ENCODE results near the gene CPNE4.

The CPNE4 gene

GRCh38 chr3:131856171-131856570, 178.6 kb downstream of the CPNE4 start:
- no peak for DNase-seq

GRCh38 chr3:131850223-131850622, 184.6 kb downstream of the CPNE4 start:
- DNase-seq = no peak

GRCh38 chr3:131849616-131850015, 185.2 kb downstream of the CPNE4 start:
- no peak for DNase-seq

GRCh38 chr3:131847966-131848510, 186.8 kb downstream of the CPNE4 start:
- no peak for DNase-seq

GRCh38 chr3:131846296-131846924, 188.4 kb downstream of the CPNE4 start:
- no peak for DNase-seq

- no peak for DNase-seq
These were observed 191.6 kb downstream of the CPNE4 start for GRCh38 chr3:131843174-131843573.

GRCh38 chr3:131840156-131840797, 194.5 kb downstream of the CPNE4 start:
- DNase-seq = no peak

- no peak for DNase-seq
These were observed 198.9 kb downstream of the CPNE4 start for GRCh38 chr3:131835906-131836305.

- DNase-seq = no peak
These were observed 203.2 kb downstream of the CPNE4 start for GRCh38 chr3:131831608-131832007.

GRCh38 chr3:131821191-131821762, 213.5 kb downstream of the CPNE4 start:
- DNase-seq = no peak

GRCh38 chr3:131819381-131820055, 215.3 kb downstream of the CPNE4 start:
- no peak for DNase-seq

- no peak for DNase-seq
These were observed 222.4 kb downstream of the CPNE4 start for GRCh38 chr3:131812433-131812832.

- DNase-seq = no peak
These were observed 223.3 kb downstream of the CPNE4 start for GRCh38 chr3:131811481-131811880.

- DNase-seq = no peak
These were observed 227.0 kb downstream of the CPNE4 start for GRCh38 chr3:131807822-131808221.

- no peak for DNase-seq
These were observed 228.1 kb downstream of the CPNE4 start for GRCh38 chr3:131806736-131807135.

- DNase-seq = no peak
These were observed 230.2 kb downstream of the CPNE4 start for GRCh38 chr3:131804565-131805133.

- no peak for DNase-seq
These were observed 231.7 kb downstream of the CPNE4 start for GRCh38 chr3:131803113-131803512.

- DNase-seq = no peak
These were observed 232.8 kb downstream of the CPNE4 start for GRCh38 chr3:131802029-131802428.

- no peak for DNase-seq
These were observed 233.2 kb downstream of the CPNE4 start for GRCh38 chr3:131801566-131801965.

- DNase-seq = no peak
These were observed 237.0 kb downstream of the CPNE4 start for GRCh38 chr3:131797776-131798175.

- DNase-seq = no peak
These were observed 238.1 kb downstream of the CPNE4 start for GRCh38 chr3:131796558-131797198.

GRCh38 chr3:131796111-131796510, 238.7 kb downstream of the CPNE4 start:
- DNase-seq = no peak

All from activated CD4-positive, alpha-beta T cell treated with anti-CD3 and anti-CD28 coated beads, Interleukin-2, amount 50 U/mL, for 4 hours (primary cell).